Activated naive CD4-positive, alpha-beta T cell treated with anti-CD3 and anti-CD28 coated beads for 36 hours (primary cell): Measurements from ENCODE around the gene BRD9. TPM values are rescaled to one million over a fixed set of nuclear protein-coding genes. Genes with fewer than 3 reads are reported as not detected.
"Not testable (repeated sequence)": the region's sequence is repeated elsewhere in the genome, so short reads cannot be mapped to it uniquely, and the experiment has no call there.

Experiments
- CTCF ChIA-PET: fragments of 350-600 bp; sonication (Branson Sonifier 250); formaldehyde crosslinking; loops from one replicate; lab custom pipeline; 2021; ENCODE audit warnings: antibody characterized with exemption; lab: Charles Lee
- DNase-seq: peaks from one replicate; pipeline ENCODE4 v3.0.0-alpha.2; 2020
- H3K27ac Mint-ChIP-seq: one replicate; pipeline ENCODE4 v1.8.0; 2021; ENCODE audit warnings: mild to moderate bottlenecking, mixed read lengths
- H3K27me3 Mint-ChIP-seq: one replicate; pipeline ENCODE4 v1.8.0; 2021; ENCODE audit warnings: low read depth, mixed read lengths
- H3K36me3 Mint-ChIP-seq: one replicate; pipeline ENCODE4 v1.8.0; 2021; ENCODE audit warnings: low read depth, mixed read lengths
- H3K4me1 Mint-ChIP-seq: one replicate; pipeline ENCODE4 v1.8.0; 2021; ENCODE audit warnings: low read depth, mixed read lengths
- H3K4me3 Mint-ChIP-seq: one replicate; pipeline ENCODE4 v1.8.0; 2021; ENCODE audit warnings: mild to moderate bottlenecking, moderate library complexity, mixed read lengths
- H3K9me3 Mint-ChIP-seq: one replicate; pipeline ENCODE4 v1.8.0; 2021; ENCODE audit warnings: mixed read lengths
- intact Hi-C: fragments of 100-400 bp; cut with micrococcal nuclease; formaldehyde crosslinking; loops from one replicate; pipeline ENCODE4 v1.15.1; 2023
- total RNA-seq, 2 experiments: library from RNA; stranded (reverse); gene quantifications; one replicate each; pipeline ENCODE4 v1.2.3, GENCODE V29; 2021

Gene BRD9
- total RNA-seq, 2 experiments from 2014 or later = 42.4 to 45.4 TPM

GRCh38 chr5:932151-932627 lies 39.6 kb upstream of the BRD9 start:
- Mint-ChIP-seq H3K4me3 (no peak overlapping the region), H3K4me1 (peaks cover 12% of the 10 kb centered on the region), H3K9me3 (no peaks in the 10 kb centered on the region), H3K36me3 (peaks cover 1% of the 10 kb centered on the region), H3K27me3 (peaks cover 12% of the 10 kb centered on the region), H3K27ac (no peak overlapping the region)
- CTCF ChIA-PET = interaction anchor here (0.6 to 2.0 kb wide), 4 partner anchors 9 to 603 kb away, joined by 3 to 9 read pairs (median 4); no protein-coding TSS in a partner anchor
- no peak for DNase-seq
- intact Hi-C loops = no loop called here

DNA sequence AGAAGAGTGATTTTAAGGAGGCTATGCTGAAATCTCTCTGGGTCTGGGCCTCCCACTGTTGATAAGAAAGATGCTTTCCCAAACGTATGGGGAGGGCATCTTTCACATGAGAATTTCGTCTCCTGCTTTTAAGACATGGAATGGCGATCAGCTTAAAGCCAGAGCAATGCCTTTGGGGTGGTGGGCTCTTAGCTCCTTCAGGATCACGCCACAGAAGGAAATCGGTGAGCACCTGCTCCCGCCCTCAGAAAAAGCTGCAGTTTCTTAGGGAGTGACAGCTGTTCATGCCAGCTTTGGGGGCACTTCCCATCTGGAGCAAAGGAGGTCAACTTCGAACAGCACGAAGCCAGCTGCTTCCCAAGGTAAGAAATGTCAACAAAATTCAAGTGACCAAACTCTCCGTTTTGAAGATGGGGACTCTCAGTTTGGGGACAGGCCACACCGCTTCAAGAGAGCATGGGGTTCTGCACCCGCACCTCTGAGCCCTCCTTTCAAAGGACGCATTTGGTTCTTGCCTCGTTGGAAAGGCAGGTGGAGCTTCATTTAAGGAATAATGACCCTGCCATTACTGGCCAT lies 39.1 kb upstream of the BRD9 start:
- Mint-ChIP-seq H3K4me3 (no peak overlapping the region), H3K4me1 (peaks cover 12% of the 10 kb centered on the region), H3K27ac (no peak overlapping the region), H3K27me3 (peaks cover 14% of the 10 kb centered on the region), H3K9me3 (no peaks in the 10 kb centered on the region), H3K36me3 (peaks cover 1% of the 10 kb centered on the region)
- CTCF ChIA-PET = interaction anchor here (1.1 to 2.0 kb wide), 4 partner anchors 8 to 79 kb away, joined by 3 to 9 read pairs (median 4); no protein-coding TSS in a partner anchor
- DNase-seq = no peak
- intact Hi-C loops = no loop called here

- Mint-ChIP-seq H3K9me3 (no peaks in the 10 kb centered on the region), H3K4me1 (peaks cover 18% of the 10 kb centered on the region), H3K27ac (no peak overlapping the region), H3K4me3 (no peak overlapping the region), H3K27me3 (peaks cover 21% of the 10 kb centered on the region), H3K36me3 (peaks cover 1% of the 10 kb centered on the region)
- intact Hi-C loops = no loop called here
- CTCF ChIA-PET = interaction anchor here (1.1 to 1.4 kb wide), 2 partner anchors 8 to 79 kb away, joined by 4 to 5 read pairs; no protein-coding TSS in a partner anchor
- no peak for DNase-seq
Measured at GRCh38 chr5:930866-931265, 38.3 kb upstream of the BRD9 start.

- Mint-ChIP-seq H3K4me3 (no peak overlapping the region), H3K36me3 (peaks cover 1% of the 10 kb centered on the region), H3K27ac (no peak overlapping the region), H3K4me1 (peaks cover 15% of the 10 kb centered on the region), H3K27me3 (peaks cover 32% of the 10 kb centered on the region), H3K9me3 (no peaks in the 10 kb centered on the region)
- CTCF ChIA-PET = no interaction called here
- DNase-seq = no peak
- intact Hi-C loops = no loop called here
Measured at GRCh38 chr5:929596-929995, 37.0 kb upstream of the BRD9 start.

DNA sequence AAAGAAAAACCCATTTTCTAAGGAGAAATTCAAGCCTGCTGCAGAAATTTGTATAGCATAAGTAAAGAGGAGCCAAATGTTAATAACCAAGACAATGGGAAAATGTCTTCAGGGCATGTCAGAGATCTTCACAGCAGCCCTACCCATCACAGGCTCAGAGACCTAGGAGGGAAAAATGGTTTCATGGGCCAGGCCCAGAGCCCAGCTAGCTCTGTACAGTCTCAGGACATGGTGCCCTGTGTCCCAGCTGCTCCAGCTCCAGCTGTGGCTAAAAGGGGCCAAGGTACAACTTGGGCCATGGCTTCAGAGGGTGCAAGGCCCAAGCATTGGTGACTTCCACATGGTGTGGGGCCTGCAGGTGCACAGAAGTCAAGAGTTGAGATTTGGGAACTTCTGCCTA lies 36.6 kb upstream of the BRD9 start:
- H3K27ac Mint-ChIP-seq, H3K4me3 Mint-ChIP-seq, H3K36me3 Mint-ChIP-seq, DNase-seq, intact Hi-C loops, H3K9me3 Mint-ChIP-seq, CTCF ChIA-PET: not testable (repeated sequence)
- Mint-ChIP-seq H3K27me3 (peaks cover 32% of the 10 kb centered on the region), H3K4me1 (peaks cover 15% of the 10 kb centered on the region)

GRCh38 chr5:927172-928015 lies 34.8 kb upstream of the BRD9 start:
- intact Hi-C loops = no loop called here
- Mint-ChIP-seq H3K9me3 (no peaks in the 10 kb centered on the region), H3K27ac (no peak overlapping the region), H3K4me3 (no peak overlapping the region), H3K4me1 (peaks cover 6% of the 10 kb centered on the region), H3K36me3 (peaks cover 1% of the 10 kb centered on the region), H3K27me3 (peaks cover 32% of the 10 kb centered on the region)
- CTCF ChIA-PET = no interaction called here
- DNase-seq = no peak

DNA sequence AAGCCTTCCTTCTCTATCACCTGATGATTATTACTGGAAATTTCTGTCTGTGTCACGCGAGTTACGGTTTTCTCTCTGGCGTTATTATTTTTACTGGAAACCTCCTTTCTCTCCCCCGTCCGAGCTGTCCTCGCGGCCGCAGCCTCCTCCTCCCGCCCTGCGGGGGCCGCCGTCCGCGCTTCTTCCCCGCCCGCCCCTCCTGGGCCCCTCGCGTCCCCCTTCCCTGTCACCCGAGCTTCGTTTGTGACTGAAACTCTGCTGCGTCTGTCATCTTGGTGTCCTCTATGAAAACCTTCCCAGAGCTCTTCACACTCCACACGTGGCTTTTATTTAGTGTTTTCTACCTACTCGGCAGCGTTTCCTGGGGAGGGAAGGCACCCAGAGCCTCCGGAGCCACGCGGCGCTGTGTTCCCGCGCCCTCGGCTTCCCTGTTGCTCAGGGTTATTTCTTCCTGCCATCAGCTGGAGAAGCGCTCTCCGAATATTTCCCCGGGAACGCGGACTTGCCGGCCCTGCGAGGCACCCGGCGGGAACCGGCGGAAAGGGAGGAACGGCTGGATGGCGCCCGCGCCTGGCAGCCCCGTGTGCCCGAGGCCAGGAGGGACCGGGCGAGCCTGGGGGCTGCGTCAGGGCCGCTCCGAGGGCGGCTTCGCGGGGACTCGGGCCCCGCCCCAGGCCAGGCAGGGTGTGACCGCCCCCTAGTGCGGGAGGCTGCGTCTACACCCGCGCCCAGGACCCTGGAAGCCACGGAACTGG lies 34.0 kb upstream of the BRD9 start:
- DNase-seq = peak; percentile 21
- Mint-ChIP-seq H3K27ac (no peak overlapping the region), H3K4me3 (peak overlapping the region; percentile 22), H3K4me1 (peaks cover 6% of the 10 kb centered on the region), H3K27me3 (peaks cover 32% of the 10 kb centered on the region), H3K36me3 (peaks cover 1% of the 10 kb centered on the region), H3K9me3 (no peaks in the 10 kb centered on the region)
- intact Hi-C loops = no loop called here
- CTCF ChIA-PET = no interaction called here

DNA sequence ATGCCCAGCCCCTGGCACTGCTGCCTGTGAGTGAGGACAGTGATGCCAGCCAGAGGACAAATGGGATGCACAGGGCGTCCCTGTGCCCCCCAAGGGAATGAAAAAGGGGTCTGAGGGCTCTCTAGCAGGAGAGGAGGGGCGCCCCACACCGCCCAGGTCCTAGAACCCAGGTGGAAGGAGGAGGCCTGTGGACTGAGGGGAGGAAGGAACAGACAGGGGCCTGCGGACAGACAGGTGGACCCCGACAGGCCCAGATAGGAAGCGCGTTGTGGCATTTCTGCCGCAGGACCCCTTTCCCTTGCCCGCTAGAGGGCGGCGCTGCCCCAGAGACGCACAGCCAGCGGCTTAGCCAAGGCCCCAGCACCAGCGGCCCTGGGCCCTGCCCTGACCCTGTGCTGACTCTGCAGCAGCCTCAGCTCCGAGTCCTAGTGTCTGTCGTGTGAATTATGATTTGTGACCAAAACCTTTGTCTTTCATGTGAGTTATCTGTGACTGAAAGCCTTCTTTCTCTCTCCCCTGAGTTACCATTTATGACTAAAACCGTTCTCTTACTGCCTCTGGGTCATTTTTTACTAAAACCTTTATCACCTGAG lies 30.8 kb upstream of the BRD9 start:
- Mint-ChIP-seq H3K9me3 (no peaks in the 10 kb centered on the region), H3K27ac (no peak overlapping the region), H3K4me3 (no peak overlapping the region), H3K4me1 (peaks cover 6% of the 10 kb centered on the region), H3K27me3 (peaks cover 29% of the 10 kb centered on the region), H3K36me3 (peaks cover 10% of the 10 kb centered on the region)
- peak; percentile 77 for DNase-seq
- intact Hi-C loops = loop anchor here (1.0 to 2.0 kb wide), 5 partner anchors 34 to 721 kb away; no protein-coding TSS in a partner anchor
- CTCF ChIA-PET = interaction anchor here (0.6 to 2.7 kb wide), 22 partner anchors 8 to 720 kb away, joined by 3 to 11 read pairs (median 4); partner anchors contain the start of gene NKD2

GRCh38 chr5:922436-923280 lies 30.1 kb upstream of the BRD9 start:
- no peak for DNase-seq
- intact Hi-C loops = loop anchor here (1.0 to 2.0 kb wide), 5 partner anchors 35 to 722 kb away; no protein-coding TSS in a partner anchor
- H3K36me3 Mint-ChIP-seq = peaks cover 14% of the 10 kb centered on the region
- H3K4me1 Mint-ChIP-seq = peaks cover 6% of the 10 kb centered on the region
- no peak overlapping the region for H3K4me3 Mint-ChIP-seq
- H3K27me3 Mint-ChIP-seq = peaks cover 24% of the 10 kb centered on the region
- H3K9me3 Mint-ChIP-seq = no peaks in the 10 kb centered on the region
- no peak overlapping the region for H3K27ac Mint-ChIP-seq
- CTCF ChIA-PET = interaction anchor here (1.0 to 2.7 kb wide), 5 partner anchors 8 to 90 kb away, joined by 3 to 9 read pairs (median 6); no protein-coding TSS in a partner anchor

DNA sequence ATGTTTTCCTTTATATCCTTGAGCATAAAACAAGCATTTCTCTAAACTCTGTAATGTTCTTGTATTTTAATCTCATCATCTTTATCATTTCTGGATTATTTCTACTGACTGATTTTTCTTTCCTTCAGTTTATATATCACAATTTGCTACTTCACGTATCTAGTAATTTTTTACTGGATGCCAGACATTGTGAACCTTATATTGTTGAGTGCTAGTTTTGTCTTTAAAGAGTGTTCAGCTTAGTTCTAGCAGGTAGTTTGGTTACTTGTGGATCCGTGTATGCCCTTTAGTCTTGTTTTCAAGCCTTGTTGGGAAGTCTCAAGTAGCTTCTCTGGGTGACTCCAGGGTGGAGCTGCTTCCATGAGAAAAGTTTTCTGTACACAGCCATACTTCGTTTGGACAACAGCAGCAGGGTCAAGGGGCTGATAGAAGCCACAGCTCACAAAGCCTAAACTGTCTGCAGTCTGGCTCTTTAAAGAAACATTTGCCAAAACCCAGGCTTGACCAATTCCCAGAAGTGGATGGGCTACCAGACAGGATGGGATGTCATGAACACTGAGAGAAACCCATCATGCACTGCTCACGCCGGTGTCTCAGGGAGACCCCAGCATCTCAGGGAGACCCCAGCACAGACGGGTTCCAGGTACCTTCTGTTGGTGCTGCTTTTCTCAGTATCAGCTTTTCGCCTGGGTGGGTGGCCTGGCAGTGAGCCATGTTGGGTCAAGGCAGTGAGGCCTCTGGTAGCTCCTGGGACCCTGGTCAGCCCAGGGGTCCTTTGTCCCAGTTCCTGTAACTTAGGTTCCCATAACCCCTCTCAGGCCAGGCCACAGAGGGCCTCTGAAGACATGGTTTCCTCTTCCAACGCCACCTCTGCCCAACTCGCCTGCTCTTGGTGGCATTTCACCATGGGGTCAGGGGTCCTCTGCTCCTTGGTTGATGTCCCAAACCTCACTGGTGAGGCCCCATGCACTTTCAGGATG lies 29.1 kb upstream of the BRD9 start:
- H3K27me3 Mint-ChIP-seq = peaks cover 18% of the 10 kb centered on the region
- intact Hi-C loops = loop anchor here (2.0 kb wide), 1 partner anchor 723 kb away; no protein-coding TSS in a partner anchor
- no peak for DNase-seq
- CTCF ChIA-PET = interaction anchor here (1.0 to 2.7 kb wide), 3 partner anchors 9 to 74 kb away, joined by 3 to 6 read pairs (median 5); no protein-coding TSS in a partner anchor
- peaks cover 6% of the 10 kb centered on the region for H3K4me1 Mint-ChIP-seq
- H3K4me3 Mint-ChIP-seq = no peak overlapping the region
- peaks cover 16% of the 10 kb centered on the region for H3K36me3 Mint-ChIP-seq
- no peak overlapping the region for H3K27ac Mint-ChIP-seq
- no peaks in the 10 kb centered on the region for H3K9me3 Mint-ChIP-seq
